Left hindlimb (tissue), 1 donor: ENCODE data around the gene CHMP6.
"Not testable (repeated sequence)": the region's sequence is repeated elsewhere in the genome, so short reads cannot be mapped to it uniquely, and the experiment has no call there.

Source experiments
- DNase-seq: peaks from one replicate; pipeline ENCODE4 v3.0.0-alpha.2; 2018

Gene CHMP6

GRCh38 chr17:81016575-81016974 is 24.9 kb downstream of the CHMP6 start:
- no peak for DNase-seq

- not testable (repeated sequence) for DNase-seq
Measured at GRCh38 chr17:81017330-81017729, 25.7 kb downstream of the CHMP6 start.

- DNase-seq: no peak
Measured at GRCh38 chr17:81018044-81018802, 26.6 kb downstream of the CHMP6 start.

- no peak for DNase-seq
Measured at GRCh38 chr17:81019563-81020442, 28.2 kb downstream of the CHMP6 start.

GRCh38 chr17:81020443-81020766 is 28.8 kb downstream of the CHMP6 start:
- DNase-seq: no peak

GRCh38 chr17:81020767-81021497 is 29.3 kb downstream of the CHMP6 start:
- DNase-seq: peak; percentile 85

- DNase-seq: no peak
Measured at GRCh38 chr17:81021531-81022343, 30.1 kb downstream of the CHMP6 start.

- DNase-seq: no peak
Measured at GRCh38 chr17:81022344-81022676, 30.7 kb downstream of the CHMP6 start.

- DNase-seq: peak; percentile 77
Measured at GRCh38 chr17:81025065-81025740, 33.6 kb downstream of the CHMP6 start.

GRCh38 chr17:81025741-81026129 is 34.1 kb downstream of the CHMP6 start:
- peak; percentile 84 for DNase-seq

GRCh38 chr17:81026266-81027036 is 34.8 kb downstream of the CHMP6 start:
- no peak for DNase-seq

GRCh38 chr17:81027038-81027437 is 35.4 kb downstream of the CHMP6 start:
- peak; percentile 23 for DNase-seq

- DNase-seq: peak; percentile 37
Measured at GRCh38 chr17:81027591-81028505, 36.2 kb downstream of the CHMP6 start.

GRCh38 chr17:81028506-81028858 is 36.8 kb downstream of the CHMP6 start:
- peak; percentile 26 for DNase-seq

GRCh38 chr17:81029859-81030258 is 38.2 kb downstream of the CHMP6 start:
- DNase-seq: peak; percentile 13

GRCh38 chr17:81030312-81030711 is 38.7 kb downstream of the CHMP6 start:
- peak; percentile 9 for DNase-seq

GRCh38 chr17:81030741-81031565 is 39.3 kb downstream of the CHMP6 start:
- DNase-seq: peak; percentile 50

GRCh38 chr17:81031566-81032550 is 40.2 kb downstream of the CHMP6 start:
- peak; percentile 23 for DNase-seq
